Cerebellar nuclear complex (tissue), 1 donor: Measurements from ENCODE around the gene SLC39A10.
"Not testable (repeated sequence)": the region's sequence is repeated elsewhere in the genome, so short reads cannot be mapped to it uniquely, and the experiment has no call there.

Experiments
- DNase-seq, 2 experiments: peaks; one replicate each; lab custom pipeline; 2025; lab: John Stamatoyannopoulos, UW

SLC39A10 gene

GRCh38 chr2:195646424-195646823, 10.6 kb upstream of the SLC39A10 start:
- no peak for DNase-seq

- DNase-seq: no peak
Measured at GRCh38 chr2:195647302-195647701, 9.7 kb upstream of the SLC39A10 start.

GRCh38 chr2:195648370-195648769, 8.7 kb upstream of the SLC39A10 start:
- DNase-seq: not testable (repeated sequence)

GRCh38 chr2:195648787-195649186, 8.2 kb upstream of the SLC39A10 start:
- no peak for DNase-seq

GRCh38 chr2:195649629-195650190, 7.3 kb upstream of the SLC39A10 start:
- DNase-seq: no peak

- no peak for DNase-seq
Measured at GRCh38 chr2:195651046-195651445, 6.0 kb upstream of the SLC39A10 start.

GRCh38 chr2:195652911-195653310, 4.1 kb upstream of the SLC39A10 start:
- DNase-seq: no peak

GRCh38 chr2:195656161-195656858, 716 bp upstream of the SLC39A10 start:
- no peak for DNase-seq

GRCh38 chr2:195657634-195658540, 861 bp downstream of the SLC39A10 start:
- DNase-seq: peak in 1 of 2 experiments; percentile 5

GRCh38 chr2:195658541-195658890, 1.5 kb downstream of the SLC39A10 start:
- DNase-seq: no peak

- no peak for DNase-seq
Measured at GRCh38 chr2:195659114-195659513, 2.1 kb downstream of the SLC39A10 start.

GRCh38 chr2:195659982-195660890, 3.2 kb downstream of the SLC39A10 start:
- peak in 1 of 2 experiments; percentile 26 for DNase-seq

GRCh38 chr2:195662138-195662537, 5.1 kb downstream of the SLC39A10 start:
- DNase-seq: no peak

- DNase-seq: no peak
Measured at GRCh38 chr2:195663007-195663406, 6.0 kb downstream of the SLC39A10 start.

- no peak for DNase-seq
Measured at GRCh38 chr2:195664528-195664927, 7.5 kb downstream of the SLC39A10 start.

GRCh38 chr2:195665153-195665552, 8.1 kb downstream of the SLC39A10 start:
- DNase-seq: not testable (repeated sequence)

- no peak for DNase-seq
Measured at GRCh38 chr2:195666113-195666712, 9.2 kb downstream of the SLC39A10 start.

GRCh38 chr2:195667974-195668373, 10.9 kb downstream of the SLC39A10 start:
- DNase-seq: no peak

GRCh38 chr2:195670191-195670590, 13.2 kb downstream of the SLC39A10 start:
- DNase-seq: no peak

- no peak for DNase-seq
Measured at GRCh38 chr2:195671563-195671962, 14.5 kb downstream of the SLC39A10 start.

GRCh38 chr2:195672674-195673073, 15.6 kb downstream of the SLC39A10 start:
- DNase-seq: no peak
